GM18507 (cell line): ENCODE data around the gene GGA2.
"Not testable (repeated sequence)": the region's sequence is repeated elsewhere in the genome, so short reads cannot be mapped to it uniquely, and the experiment has no call there.

Experiments used
- DNase-seq: peaks from one replicate; pipeline ENCODE4 v3.0.0; 2011; ENCODE audit warnings: low read depth; ENCODE audit not compliant: insufficient read length; ENCODE audit errors: extremely low spot score
- FAIRE-seq: peaks from 2 replicates; lab custom pipeline; 2011; peaks lifted over from hg19 to GRCh38; lab: Jason Lieb, UNC

GGA2 gene

DNA sequence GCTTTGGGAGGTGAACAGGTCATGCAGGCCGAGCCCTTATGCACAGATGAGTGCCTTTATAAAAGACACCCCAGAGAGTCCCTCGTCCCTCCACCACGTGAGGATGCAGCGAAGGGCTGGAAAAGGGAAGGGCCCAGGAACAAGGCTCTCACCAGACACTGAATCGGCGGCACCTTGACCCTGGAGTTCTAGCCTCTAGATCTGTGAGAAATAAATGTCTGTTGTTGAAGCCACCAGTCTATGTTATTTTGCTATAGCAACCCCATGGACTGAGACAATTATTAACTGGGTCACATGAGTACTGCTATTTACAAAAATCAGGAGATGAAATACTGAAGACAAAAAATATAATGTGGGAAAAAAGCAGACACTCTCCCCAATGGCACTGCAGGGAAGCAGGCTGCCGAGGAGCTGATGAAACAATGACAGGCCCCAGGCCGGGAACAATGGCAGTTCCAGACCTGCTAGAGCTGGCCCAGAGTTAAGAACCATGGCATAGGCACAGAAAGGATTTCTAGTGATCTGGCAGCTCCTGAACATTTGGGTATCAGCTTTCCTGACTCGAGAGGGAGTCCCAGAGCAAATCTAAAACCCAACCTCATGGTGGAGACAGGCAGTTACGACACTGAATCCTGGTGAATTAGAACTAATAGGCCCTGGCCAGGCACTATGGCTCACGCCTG is 17.8 kb upstream of the GGA2 start:
- DNase-seq = no peak
- FAIRE-seq = no peak

- DNase-seq (no peak), FAIRE-seq (no peak)
Observed at GRCh38 chr16:23524886-23525285, 14.6 kb upstream of the GGA2 start.

DNA sequence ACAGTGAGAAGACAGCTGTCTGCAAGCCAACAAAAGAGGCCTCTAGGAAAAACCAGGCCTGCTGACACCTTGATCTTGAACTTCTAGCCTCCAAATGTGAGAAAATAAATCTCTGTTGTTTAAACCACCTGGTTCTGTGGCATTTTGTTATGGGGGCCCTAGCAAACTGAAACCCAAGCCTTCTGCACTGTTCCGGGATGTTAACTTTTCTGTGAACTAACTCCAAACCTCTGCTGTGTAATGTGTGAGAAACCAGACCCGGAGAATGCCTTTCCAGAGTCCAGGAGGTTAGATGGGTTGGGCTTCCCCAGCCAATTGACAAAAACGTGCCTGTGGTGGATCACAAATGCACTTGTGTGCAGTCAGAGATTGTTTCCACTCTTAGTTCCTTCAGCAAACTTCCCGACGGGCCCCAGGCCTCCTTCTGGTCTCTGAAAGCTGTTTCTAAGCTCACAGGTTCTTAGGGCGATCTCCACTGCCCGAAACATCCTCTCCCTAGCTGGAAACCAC is 13.6 kb upstream of the GGA2 start:
- DNase-seq = no peak
- FAIRE-seq = no peak

GRCh38 chr16:23523321-23523720 is 13.0 kb upstream of the GGA2 start:
- FAIRE-seq (no peak), DNase-seq (no peak)

GRCh38 chr16:23521965-23522364 is 11.7 kb upstream of the GGA2 start:
- FAIRE-seq (no peak), DNase-seq (no peak)

GRCh38 chr16:23521037-23521743 is 10.9 kb upstream of the GGA2 start:
- FAIRE-seq = no peak
- no peak for DNase-seq

- no peak for DNase-seq
- FAIRE-seq = peak; percentile 12
Observed at GRCh38 chr16:23520500-23520899, 10.2 kb upstream of the GGA2 start.

GRCh38 chr16:23519282-23519681 is 9.0 kb upstream of the GGA2 start:
- DNase-seq = no peak
- peak; percentile 31 for FAIRE-seq

GRCh38 chr16:23518435-23518891 is 8.2 kb upstream of the GGA2 start:
- FAIRE-seq = peak; percentile 57
- DNase-seq = no peak

- FAIRE-seq (no peak), DNase-seq (no peak)
Observed at GRCh38 chr16:23516366-23517137, 6.3 kb upstream of the GGA2 start.

- DNase-seq (no peak), FAIRE-seq (no peak)
Observed at GRCh38 chr16:23515881-23516280, 5.6 kb upstream of the GGA2 start.

DNA sequence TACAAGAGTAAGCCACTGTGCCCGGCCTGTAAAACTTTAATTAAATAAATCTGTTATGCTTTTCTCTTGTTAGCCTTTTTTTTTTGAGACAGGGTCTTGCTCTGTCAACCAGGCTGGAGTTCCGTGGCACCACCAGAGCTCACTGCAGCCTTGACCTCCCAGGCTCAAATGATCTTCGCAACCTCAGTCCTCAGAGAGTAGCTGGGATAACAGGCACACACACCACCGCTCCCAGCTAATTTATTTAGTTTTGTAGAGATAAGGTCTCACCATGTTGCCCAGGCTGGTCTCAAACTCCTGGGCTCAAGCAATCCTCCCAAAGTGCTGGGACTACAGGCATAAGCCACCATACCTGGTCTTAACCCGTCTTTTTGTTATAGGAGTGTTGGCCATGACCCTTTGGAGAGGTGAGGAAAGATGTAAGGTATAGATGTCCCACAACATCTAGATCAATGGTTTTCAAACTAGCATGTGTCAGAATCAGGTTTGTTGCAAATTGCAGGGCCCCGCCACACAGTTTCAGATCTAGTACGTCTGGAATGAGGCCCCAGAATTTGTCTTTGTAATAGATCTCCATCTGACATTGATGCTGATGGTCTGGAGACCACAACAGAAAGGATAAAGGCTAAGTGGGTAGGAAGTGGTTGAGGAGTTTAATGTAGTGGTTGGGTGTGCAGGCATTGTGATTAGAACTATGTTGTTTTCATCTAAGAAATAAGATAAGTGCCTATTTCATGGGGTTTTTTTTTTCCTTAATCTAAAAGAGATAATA is 4.3 kb upstream of the GGA2 start:
- DNase-seq (no peak), FAIRE-seq (no peak)

DNA sequence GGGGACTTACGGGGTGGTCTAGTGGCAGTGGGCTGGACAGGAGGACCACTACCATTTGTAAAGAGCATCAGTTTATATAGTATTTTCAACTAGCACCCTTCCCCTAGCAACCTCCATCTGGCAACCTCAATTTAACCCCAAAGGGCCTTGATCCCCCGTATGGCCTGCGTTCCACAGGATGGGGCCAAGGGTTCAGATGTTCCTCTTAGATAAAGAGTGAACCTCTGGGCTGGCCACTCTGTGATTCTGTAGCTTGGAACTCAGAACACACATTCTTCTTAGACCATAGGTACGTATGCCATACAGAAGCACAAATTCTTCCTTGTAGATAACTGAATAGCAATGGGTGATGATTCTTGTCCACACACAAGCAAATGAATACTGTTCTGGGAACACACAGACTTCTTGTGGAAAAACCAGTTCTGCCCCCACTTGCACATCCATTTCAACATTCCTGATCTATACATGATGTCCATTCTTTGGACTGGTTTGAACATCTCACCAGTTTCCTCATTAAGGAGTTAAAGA is 1.9 kb upstream of the GGA2 start:
- FAIRE-seq = no peak
- DNase-seq = no peak

- DNase-seq (no peak), FAIRE-seq (no peak)
Observed at GRCh38 chr16:23511731-23512130, 1.4 kb upstream of the GGA2 start.

DNA sequence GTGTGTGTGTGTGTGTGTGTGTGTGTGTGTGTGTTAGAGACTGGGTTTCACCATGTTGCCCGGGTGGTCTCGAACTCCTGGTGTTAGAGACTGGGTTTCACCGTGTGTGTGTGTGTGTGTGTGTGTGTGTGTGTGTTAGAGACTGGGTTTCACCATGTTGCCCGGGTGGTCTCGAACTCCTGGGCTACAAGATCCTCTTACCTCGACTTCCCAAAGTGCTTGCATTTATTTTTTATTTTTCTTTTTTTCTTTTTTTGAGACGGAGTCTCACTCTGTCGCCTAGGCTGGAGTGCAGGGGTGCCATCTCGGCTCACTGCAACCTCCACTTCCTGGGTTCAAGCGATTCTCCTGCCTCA is 599 bp upstream of the GGA2 start:
- not testable (repeated sequence) for DNase-seq, FAIRE-seq

GRCh38 chr16:23509782-23510163 is 521 bp downstream of the GGA2 start:
- DNase-seq = no peak
- FAIRE-seq = no peak

DNA sequence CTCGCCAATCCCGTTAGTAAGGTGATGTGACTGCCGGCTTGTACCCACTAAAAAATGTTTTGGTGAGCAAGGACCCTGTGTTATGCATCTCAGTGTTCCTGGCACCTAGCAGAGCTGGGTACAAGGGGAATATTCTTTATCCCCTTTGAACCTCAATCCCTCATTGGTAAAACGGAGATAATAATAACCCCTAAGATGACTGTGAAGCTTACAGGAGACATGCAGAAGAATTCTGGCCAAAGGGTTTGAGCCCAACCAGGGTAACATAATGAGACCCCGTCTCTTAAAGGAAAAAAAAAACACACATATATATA is 896 bp downstream of the GGA2 start:
- DNase-seq (no peak), FAIRE-seq (no peak)

- peak; percentile 42 for FAIRE-seq
- DNase-seq = no peak
Observed at GRCh38 chr16:23508589-23509440, 1.5 kb downstream of the GGA2 start.

- FAIRE-seq = no peak
Observed at GRCh38 chr16:23506606-23506994, 3.7 kb downstream of the GGA2 start.

More at GRCh38 chr16:23506606-23506994, 3.7 kb downstream of the GGA2 start:
- no peak for DNase-seq
